ENCODE results near the gene LILRA6.
"Not testable (repeated sequence)": the region's sequence is repeated elsewhere in the genome, so short reads cannot be mapped to it uniquely, and the experiment has no call there.

LILRA6 gene

DNA sequence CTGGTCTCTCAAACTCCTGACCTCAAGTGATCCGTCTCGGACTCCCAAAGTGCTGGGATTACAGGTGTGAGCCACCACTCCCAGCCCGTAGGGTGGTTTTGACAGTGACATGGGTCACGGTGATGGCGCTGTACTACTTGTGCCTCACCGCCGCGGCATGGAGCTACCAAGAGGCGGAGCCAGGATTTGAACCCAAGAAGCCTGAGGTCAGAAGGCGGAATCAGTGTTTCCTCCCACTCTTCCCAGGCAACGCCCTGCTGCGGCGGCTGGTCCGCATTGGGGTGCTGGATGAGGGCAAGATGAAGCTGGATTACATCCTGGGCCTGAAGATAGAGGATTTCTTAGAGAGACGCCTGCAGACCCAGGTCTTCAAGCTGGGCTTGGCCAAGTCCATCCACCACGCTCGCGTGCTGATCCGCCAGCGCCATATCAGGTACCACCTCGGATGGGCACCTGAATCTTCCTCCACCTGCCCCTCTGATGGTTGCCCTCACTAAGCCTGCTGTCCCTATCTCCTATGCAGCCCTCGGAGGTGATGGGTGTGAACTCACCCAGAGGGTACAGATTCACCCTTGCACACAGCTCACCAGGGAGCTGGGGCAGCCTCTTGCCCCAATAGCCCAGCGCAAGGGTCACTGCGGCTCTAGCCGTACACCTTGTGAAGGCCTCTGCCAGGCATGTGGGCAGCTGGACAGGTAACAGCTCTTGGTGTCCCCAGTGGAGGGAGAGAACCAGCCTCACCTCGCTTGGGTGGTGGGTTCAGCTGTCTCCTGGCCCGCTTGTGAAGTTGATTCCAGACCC lies 36.4 kb downstream of the LILRA6 start:
- no peak for DNase-seq

DNA sequence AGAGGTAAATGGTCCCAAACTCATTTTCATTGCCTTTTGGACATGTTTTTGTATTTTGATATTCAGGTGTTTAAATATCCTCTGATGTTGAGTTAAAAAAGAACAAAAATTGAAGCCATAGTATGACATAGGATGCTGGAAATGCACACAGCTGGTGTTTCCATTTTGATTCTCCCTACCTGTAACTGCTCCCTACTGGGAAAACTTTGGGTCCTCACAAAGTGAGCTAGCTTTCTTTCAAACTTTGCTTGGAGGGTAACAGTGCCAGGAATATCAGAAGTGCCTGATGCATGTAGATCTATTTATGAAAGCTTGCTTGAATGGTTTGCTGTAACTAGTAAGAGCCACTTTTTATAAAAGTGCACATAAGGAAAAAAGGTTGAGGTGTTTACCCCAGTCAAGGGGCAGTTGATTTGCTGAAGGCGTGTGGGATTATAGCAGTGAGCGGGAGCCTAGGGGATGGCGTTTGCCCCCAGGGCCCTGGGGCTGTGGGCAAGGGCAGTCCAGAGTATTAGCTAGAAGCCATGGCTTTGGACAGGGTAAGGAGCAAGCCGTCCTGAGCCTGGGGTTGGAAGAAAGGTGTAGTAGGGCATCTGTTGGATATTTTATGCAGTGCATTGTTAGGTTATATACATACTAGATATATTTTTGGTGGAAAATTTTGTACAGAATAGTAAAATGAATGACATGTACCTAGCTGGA lies 37.7 kb downstream of the LILRA6 start:
- no peak for DNase-seq

GRCh38 chr19:54203151-54203611 lies 39.4 kb downstream of the LILRA6 start:
- DNase-seq, result no peak

GRCh38 chr19:54201980-54202379 lies 40.6 kb downstream of the LILRA6 start:
- no peak for DNase-seq

- no peak for DNase-seq
Measured at GRCh38 chr19:54201172-54201701, 41.4 kb downstream of the LILRA6 start.

DNA sequence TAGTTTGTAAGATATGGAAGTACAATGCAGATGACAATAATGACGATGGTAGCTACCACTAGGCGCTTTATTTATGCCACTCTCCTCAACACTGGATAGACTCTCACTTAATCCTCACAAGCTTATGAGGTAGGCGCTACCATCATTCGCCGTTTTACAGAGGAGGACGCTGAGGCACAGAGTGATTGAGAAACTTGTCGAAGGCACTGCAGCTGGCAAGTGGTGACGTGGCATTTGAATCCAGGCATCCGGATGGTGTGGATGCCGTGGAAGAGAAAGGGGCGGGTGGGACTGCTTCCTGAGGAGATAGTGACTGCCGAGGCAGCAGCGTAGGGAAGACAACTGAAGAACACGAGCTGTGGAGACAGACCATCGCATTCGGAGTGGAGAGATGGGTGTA lies 43.2 kb downstream of the LILRA6 start:
- no peak for DNase-seq

DNA sequence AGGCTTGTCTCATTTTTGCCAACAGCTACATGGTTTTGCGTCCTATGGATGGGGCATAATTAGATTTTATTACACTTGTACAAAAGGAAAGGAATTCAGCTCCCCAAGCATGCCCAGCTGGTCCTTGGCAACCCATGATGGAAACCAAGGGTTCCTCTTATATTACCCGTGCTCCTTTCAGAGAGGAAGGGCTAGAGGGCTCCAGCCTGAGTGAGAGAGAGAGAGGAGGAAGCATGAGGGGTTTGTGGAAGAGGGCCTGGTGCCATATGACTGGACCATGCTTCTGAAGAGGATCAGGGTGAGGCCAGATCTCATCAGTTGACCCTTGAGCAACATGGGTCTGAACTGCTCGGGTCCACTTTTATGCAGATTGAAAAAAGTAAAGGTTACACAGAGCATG lies 45.5 kb downstream of the LILRA6 start:
- DNase-seq, result no peak

GRCh38 chr19:54196536-54196935 lies 46.1 kb downstream of the LILRA6 start:
- no peak for DNase-seq

DNA sequence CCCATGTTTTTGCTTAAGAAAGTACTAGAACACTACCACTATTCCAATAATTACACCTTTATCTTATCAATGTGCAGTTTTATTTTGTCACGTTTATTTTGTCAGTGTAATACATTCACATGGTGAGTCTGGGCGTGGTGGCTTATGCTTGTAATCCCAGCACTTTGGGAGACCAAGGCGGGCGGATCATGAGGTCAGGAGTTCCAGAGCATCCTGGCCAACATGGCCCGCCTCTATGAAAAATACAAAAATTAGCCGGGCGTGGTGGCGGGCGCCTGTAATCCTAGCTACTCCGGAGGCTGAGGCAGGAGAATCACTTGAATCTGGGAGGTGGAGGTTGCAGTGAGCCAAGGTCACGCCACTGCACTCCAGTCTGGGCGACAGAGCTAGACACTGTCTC lies 48.1 kb downstream of the LILRA6 start:
- not testable (repeated sequence) for DNase-seq

- DNase-seq, result no peak
Measured at GRCh38 chr19:54193011-54193410, 49.6 kb downstream of the LILRA6 start.

GRCh38 chr19:54191811-54192453 lies 50.7 kb downstream of the LILRA6 start:
- DNase-seq, result no peak

- DNase-seq, result peak; percentile 90
Measured at GRCh38 chr19:54191011-54191810, 51.4 kb downstream of the LILRA6 start, which contains the start of gene TSEN34. TSEN34 (plus strand) TSS chr19:54191308; CDS start chr19:54191365, 57 bp downstream.

GRCh38 chr19:54190503-54191010 lies 52.0 kb downstream of the LILRA6 start:
- DNase-seq, result peak; percentile 100

- peak; percentile 100 for DNase-seq
Measured at GRCh38 chr19:54189735-54190502, 52.7 kb downstream of the LILRA6 start.

DNA sequence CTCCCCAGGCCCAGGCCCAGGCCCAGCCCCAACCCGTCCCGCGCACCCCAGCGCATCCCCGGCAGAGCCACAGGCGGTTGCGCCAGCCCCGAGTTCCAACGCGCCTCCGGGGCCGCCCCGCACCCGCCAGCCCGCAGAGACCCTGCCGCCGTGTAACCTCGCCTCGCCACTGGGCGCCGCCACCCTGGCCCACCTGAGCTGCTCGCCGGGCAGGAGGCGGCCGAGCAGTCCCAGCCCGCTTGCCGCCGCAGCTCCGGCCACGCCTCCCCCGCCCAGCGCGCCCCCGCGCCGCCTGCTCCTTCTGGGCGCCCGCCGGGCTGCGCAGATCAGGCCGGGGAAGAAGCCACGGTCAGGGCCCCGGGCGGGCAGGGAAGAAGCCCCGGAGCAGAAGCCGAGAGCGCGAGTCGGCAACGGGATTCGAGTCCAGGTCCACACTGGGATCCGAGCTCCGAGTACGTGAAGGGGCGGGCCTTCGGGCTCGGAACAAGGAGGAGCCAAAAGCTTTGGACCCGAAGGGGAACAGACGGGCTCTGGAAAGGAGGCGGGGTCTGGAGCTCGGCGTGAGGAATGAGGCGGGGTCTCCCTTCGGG lies 53.4 kb downstream of the LILRA6 start, which contains the start of gene MBOAT7:
Gene MBOAT7 (minus strand): TSS at position 436 of the 590 bp plus-strand sequence. CDS start 1,072 bp downstream, outside the sequence.
- no peak for DNase-seq

DNA sequence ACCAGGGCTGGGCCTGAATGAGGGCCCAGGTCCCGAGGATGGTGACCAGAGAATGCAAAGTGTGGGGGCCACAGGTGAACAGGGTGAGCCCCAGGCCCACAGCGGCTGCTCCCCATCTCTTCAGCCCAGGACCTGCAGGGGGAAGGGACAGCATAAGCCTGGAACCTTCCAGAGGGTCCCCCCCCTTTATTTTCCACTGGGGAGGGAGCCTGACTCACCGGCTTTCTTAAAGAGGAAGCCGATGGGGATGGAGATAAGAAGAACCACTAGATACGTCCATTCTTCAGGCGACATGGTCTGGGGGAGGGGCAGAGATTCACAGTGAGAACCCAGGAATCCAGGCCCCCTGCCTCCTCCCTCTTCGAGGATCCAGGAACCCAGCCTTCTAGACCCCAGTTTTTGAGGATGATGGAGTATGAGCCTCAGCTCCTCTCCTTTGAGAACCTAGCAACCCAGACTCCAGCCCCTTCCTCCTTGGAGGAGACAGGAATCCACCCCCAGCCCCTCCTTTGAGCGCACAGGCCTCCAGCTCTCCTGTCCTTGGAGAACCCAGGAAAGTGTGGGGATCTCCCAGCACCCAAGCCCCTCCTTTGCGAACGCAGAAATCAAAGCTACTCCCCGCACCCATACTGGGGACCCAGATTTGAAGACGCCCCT lies 54.2 kb downstream of the LILRA6 start:
- peak; percentile 19 for DNase-seq

DNA sequence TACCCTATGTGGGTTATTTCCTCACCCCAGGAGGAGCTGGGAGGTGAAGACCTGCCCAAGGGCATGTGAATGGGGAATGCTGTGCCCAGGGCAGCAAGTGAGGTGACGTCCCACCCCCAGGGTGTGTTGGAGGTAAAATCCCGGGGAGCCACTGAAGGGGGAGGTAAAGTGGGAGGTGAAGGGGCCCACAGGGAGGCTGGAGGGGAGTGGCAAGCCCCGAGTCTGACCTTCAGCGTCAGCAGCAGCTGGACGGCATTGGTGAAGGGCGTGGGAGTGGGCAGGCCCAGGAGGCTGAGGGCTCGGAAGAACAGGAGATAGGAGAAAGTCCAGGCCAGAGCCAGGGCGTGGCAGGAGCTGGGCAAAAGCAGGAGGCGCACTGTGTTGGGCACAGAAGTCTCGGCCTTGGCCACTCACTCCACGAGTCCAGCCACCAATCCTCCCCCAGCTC lies 55.6 kb downstream of the LILRA6 start:
- DNase-seq, result no peak

Data from NCI-H146 (cell line).